ENCODE measurements around the gene TXNDC15. TPM values are rescaled to one million over a fixed set of nuclear protein-coding genes. Genes with fewer than 3 reads are reported as not detected.

Gene TXNDC15
- total and polyA plus RNA-seq, 2 donors from 2014 or later: 78.0 to 87.3 TPM

GRCh38 chr5:134918861-134919260 lies 44.7 kb downstream of the TXNDC15 start:
- no peaks in the 10 kb centered on the region for H3K4me1 ChIP-seq (ENCODE audit: control insufficient read depth in 2 of 3, insufficient read depth in 2 of 3, low read depth in 1 of 3, low read length in 3 of 3)
- FAIRE-seq (no peak), DNase-seq (no peak)
- no peak for TF ChIP-seq CTCF (IDR thresholded peaks at IDR 0.05; ENCODE audit: borderline replicate concordance, extremely low read depth, insufficient read depth)
- peaks cover 0 to 13% (median 4%) of the 10 kb centered on the region in 3 donors for H3K36me3 ChIP-seq (ENCODE audit: control insufficient read depth in 2 of 3, insufficient read depth in 3 of 3, low read length in 3 of 3)
- no peak overlapping the region for H3K9ac ChIP-seq (ENCODE audit: low read length in 3 of 3)
- H3K27me3 ChIP-seq (ENCODE audit: control insufficient read depth, insufficient read depth, low read length): no peaks in the 10 kb centered on the region
- intact Hi-C loops (cut with DNase I): no loop called here
- H3K4me3 ChIP-seq (ENCODE audit: low read length in 3 of 3): no peak overlapping the region
- no peaks in the 10 kb centered on the region for H3K9me3 ChIP-seq (ENCODE audit: control insufficient read depth in 2 of 3, insufficient read depth in 1 of 3, low read length in 3 of 3)
- no peak overlapping the region for H3K27ac ChIP-seq (ENCODE audit: low read depth in 2 of 2, low read length in 2 of 2)

GRCh38 chr5:134920848-134921575 lies 46.8 kb downstream of the TXNDC15 start:
- intact Hi-C loops (cut with DNase I): no loop called here
- Histone ChIP-seq H3K27me3 (ENCODE audit: control insufficient read depth, insufficient read depth, low read length) (no peaks in the 10 kb centered on the region), H3K27ac (ENCODE audit: low read depth in 2 of 2, low read length in 2 of 2) (no peak overlapping the region), H3K4me1 (ENCODE audit: control insufficient read depth in 2 of 3, insufficient read depth in 2 of 3, low read depth in 1 of 3, low read length in 3 of 3) (no peaks in the 10 kb centered on the region), H3K36me3 (ENCODE audit: control insufficient read depth in 2 of 3, insufficient read depth in 3 of 3, low read length in 3 of 3) (peaks cover 0 to 13% (median 4%) of the 10 kb centered on the region in 3 donors), H3K9me3 (ENCODE audit: control insufficient read depth in 2 of 3, insufficient read depth in 1 of 3, low read length in 3 of 3) (no peaks in the 10 kb centered on the region), H3K4me3 (ENCODE audit: low read length in 3 of 3) (no peak overlapping the region), H3K9ac (ENCODE audit: low read length in 3 of 3) (no peak overlapping the region)
- no peak for TF ChIP-seq CTCF (IDR thresholded peaks at IDR 0.05; ENCODE audit: borderline replicate concordance, extremely low read depth, insufficient read depth)
- no peak for FAIRE-seq
- DNase-seq: no peak

- no peak overlapping the region for H3K27ac ChIP-seq (ENCODE audit: low read depth in 2 of 2, low read length in 2 of 2)
- intact Hi-C loops (cut with DNase I): no loop called here
- H3K9me3 ChIP-seq (ENCODE audit: control insufficient read depth in 2 of 3, insufficient read depth in 1 of 3, low read length in 3 of 3): no peaks in the 10 kb centered on the region
- FAIRE-seq (no peak), DNase-seq (no peak)
- no peak overlapping the region for H3K4me3 ChIP-seq (ENCODE audit: low read length in 3 of 3)
- H3K36me3 ChIP-seq (ENCODE audit: control insufficient read depth in 2 of 3, insufficient read depth in 3 of 3, low read length in 3 of 3): peaks cover 0 to 4% (median 0%) of the 10 kb centered on the region in 3 donors
- no peak for TF ChIP-seq CTCF (IDR thresholded peaks at IDR 0.05; ENCODE audit: borderline replicate concordance, extremely low read depth, insufficient read depth)
- H3K27me3 ChIP-seq (ENCODE audit: control insufficient read depth, insufficient read depth, low read length): no peaks in the 10 kb centered on the region
- peaks cover 0 to 7% (median 0%) of the 10 kb centered on the region in 3 donors for H3K4me1 ChIP-seq (ENCODE audit: control insufficient read depth in 2 of 3, insufficient read depth in 2 of 3, low read depth in 1 of 3, low read length in 3 of 3)
- no peak overlapping the region for H3K9ac ChIP-seq (ENCODE audit: low read length in 3 of 3)
These were observed 58.3 kb downstream of the TXNDC15 start for GRCh38 chr5:134932508-134932907.

Data from kidney (tissue), 14 donors.